ENCODE data around the gene GAS2L2. TPM values are rescaled to one million over a fixed set of nuclear protein-coding genes. Genes with fewer than 3 reads are reported as not detected.
A peak's percentile ranks its signal among the peaks of the same experiment; 100 is the strongest.

The GAS2L2 gene
- total RNA-seq, 1 donor from 2014 or later, result 0.07 TPM

GRCh38 chr17:35735036-35735805 lies 17.8 kb downstream of the GAS2L2 start:
- Mint-ChIP-seq H3K36me3 (ENCODE audit: low read depth, unreplicated experiment) (peaks cover 13% of the 10 kb centered on the region), H3K4me1 (ENCODE audit: low read depth, unreplicated experiment) (peaks cover 14% of the 10 kb centered on the region), H3K4me3 (ENCODE audit: unreplicated experiment) (no peak overlapping the region), H3K27me3 (ENCODE audit: low read depth, unreplicated experiment) (peaks cover 26% of the 10 kb centered on the region), H3K9me3 (ENCODE audit: unreplicated experiment) (no peaks in the 10 kb centered on the region), H3K27ac (ENCODE audit: unreplicated experiment) (no peak overlapping the region)
- Histone ChIP-seq H4K20me1 (ENCODE audit: insufficient read depth, low read length) (peaks cover 19% of the 10 kb centered on the region), H2AFZ (ENCODE audit: low read depth, low read length) (no peak overlapping the region), H3K27ac (ENCODE audit: low read depth, low read length) (no peak overlapping the region), H3K36me3 (ENCODE audit: insufficient read depth, low read length) (no peaks in the 10 kb centered on the region), H3K9me3 (ENCODE audit: insufficient read depth, low read depth, low read length) (no peaks in the 10 kb centered on the region), H3K79me2 (ENCODE audit: insufficient read depth, low read length) (no peaks in the 10 kb centered on the region), H3K4me1 (ENCODE audit: insufficient read depth, low read length) (peaks cover 12% of the 10 kb centered on the region), H3K4me3 (ENCODE audit: insufficient read depth, low read depth, low read length) (no peak overlapping the region), H3K4me2 (ENCODE audit: low read length) (no peak overlapping the region), H3K9ac (ENCODE audit: low read length) (no peak overlapping the region), H3K27me3 (ENCODE audit: insufficient read depth, low read length) (peaks cover 10% of the 10 kb centered on the region)
- TF ChIP-seq, protein P1, sequence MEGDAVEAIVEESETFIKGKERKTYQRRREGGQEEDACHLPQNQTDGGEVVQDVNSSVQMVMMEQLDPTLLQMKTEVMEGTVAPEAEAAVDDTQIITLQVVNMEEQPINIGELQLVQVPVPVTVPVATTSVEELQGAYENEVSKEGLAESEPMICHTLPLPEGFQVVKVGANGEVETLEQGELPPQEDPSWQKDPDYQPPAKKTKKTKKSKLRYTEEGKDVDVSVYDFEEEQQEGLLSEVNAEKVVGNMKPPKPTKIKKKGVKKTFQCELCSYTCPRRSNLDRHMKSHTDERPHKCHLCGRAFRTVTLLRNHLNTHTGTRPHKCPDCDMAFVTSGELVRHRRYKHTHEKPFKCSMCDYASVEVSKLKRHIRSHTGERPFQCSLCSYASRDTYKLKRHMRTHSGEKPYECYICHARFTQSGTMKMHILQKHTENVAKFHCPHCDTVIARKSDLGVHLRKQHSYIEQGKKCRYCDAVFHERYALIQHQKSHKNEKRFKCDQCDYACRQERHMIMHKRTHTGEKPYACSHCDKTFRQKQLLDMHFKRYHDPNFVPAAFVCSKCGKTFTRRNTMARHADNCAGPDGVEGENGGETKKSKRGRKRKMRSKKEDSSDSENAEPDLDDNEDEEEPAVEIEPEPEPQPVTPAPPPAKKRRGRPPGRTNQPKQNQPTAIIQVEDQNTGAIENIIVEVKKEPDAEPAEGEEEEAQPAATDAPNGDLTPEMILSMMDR (IDR thresholded peaks at IDR 0.05; ENCODE audit: insufficient read depth, low read depth, low read length), result no peak
- no peak for TF ChIP-seq EZH2 (IDR thresholded peaks at IDR 0.05; ENCODE audit: insufficient read depth, low read length)
- FAIRE-seq, result no peak
- DNase-seq (ENCODE audit: low read depth), result no peak

- TF ChIP-seq EZH2 (IDR thresholded peaks at IDR 0.05; ENCODE audit: insufficient read depth, low read length), result no peak
- TF ChIP-seq, protein P1 (IDR thresholded peaks at IDR 0.05; ENCODE audit: insufficient read depth, low read depth, low read length), result no peak
- H3K79me2 ChIP-seq (ENCODE audit: insufficient read depth, low read length), result no peaks in the 10 kb centered on the region
- Mint-ChIP-seq H3K4me3 (ENCODE audit: unreplicated experiment) (no peak overlapping the region), H3K27me3 (ENCODE audit: low read depth, unreplicated experiment) (peaks cover 18% of the 10 kb centered on the region), H3K9me3 (ENCODE audit: unreplicated experiment) (no peaks in the 10 kb centered on the region), H3K36me3 (ENCODE audit: low read depth, unreplicated experiment) (peaks cover 15% of the 10 kb centered on the region), H3K27ac (ENCODE audit: unreplicated experiment) (no peak overlapping the region), H3K4me1 (ENCODE audit: low read depth, unreplicated experiment) (peaks cover 18% of the 10 kb centered on the region)
- peaks cover 12% of the 10 kb centered on the region for H3K4me1 ChIP-seq (ENCODE audit: insufficient read depth, low read length)
- H2AFZ ChIP-seq (ENCODE audit: low read depth, low read length), result no peak overlapping the region
- H3K36me3 ChIP-seq (ENCODE audit: insufficient read depth, low read length), result no peaks in the 10 kb centered on the region
- no peak for FAIRE-seq
- H3K27ac ChIP-seq (ENCODE audit: low read depth, low read length), result no peak overlapping the region
- peaks cover 12% of the 10 kb centered on the region for H4K20me1 ChIP-seq (ENCODE audit: insufficient read depth, low read length)
- H3K27me3 ChIP-seq (ENCODE audit: insufficient read depth, low read length), result peaks cover 3% of the 10 kb centered on the region
- no peaks in the 10 kb centered on the region for H3K9me3 ChIP-seq (ENCODE audit: insufficient read depth, low read depth, low read length)
- no peak overlapping the region for H3K4me3 ChIP-seq (ENCODE audit: insufficient read depth, low read depth, low read length)
- H3K9ac ChIP-seq (ENCODE audit: low read length), result no peak overlapping the region
- H3K4me2 ChIP-seq (ENCODE audit: low read length), result no peak overlapping the region
- DNase-seq (ENCODE audit: low read depth), result no peak
Observed at GRCh38 chr17:35734396-35734795, 18.6 kb downstream of the GAS2L2 start.

DNA sequence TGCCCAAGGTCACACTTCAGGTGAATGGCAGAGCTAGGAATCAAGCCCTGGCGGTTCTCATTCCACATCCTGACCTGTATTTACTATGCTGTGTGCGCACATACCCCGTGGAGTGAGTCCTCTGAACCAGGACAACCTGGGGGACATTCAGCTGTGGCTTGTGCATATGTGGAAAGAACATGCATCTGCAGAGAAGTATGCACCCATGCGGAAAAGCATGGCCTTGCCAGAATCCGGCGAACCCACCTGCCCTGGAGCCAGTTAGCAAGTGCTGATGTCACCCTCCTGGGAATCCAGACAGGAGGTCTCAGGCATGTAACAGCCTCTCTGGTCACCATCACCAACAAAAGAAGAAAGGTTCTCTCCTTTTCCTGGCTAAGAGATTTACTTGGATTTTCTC lies 19.7 kb downstream of the GAS2L2 start:
- H3K4me3 ChIP-seq (ENCODE audit: insufficient read depth, low read depth, low read length), result no peak overlapping the region
- H3K4me3 Mint-ChIP-seq (ENCODE audit: unreplicated experiment), result peak overlapping the region; percentile 88
- no peak overlapping the region for H2AFZ ChIP-seq (ENCODE audit: low read depth, low read length)
- peaks cover 12% of the 10 kb centered on the region for H3K4me1 ChIP-seq (ENCODE audit: insufficient read depth, low read length)
- H3K4me1 Mint-ChIP-seq (ENCODE audit: low read depth, unreplicated experiment), result peaks cover 19% of the 10 kb centered on the region
- H3K9me3 ChIP-seq (ENCODE audit: insufficient read depth, low read depth, low read length), result no peaks in the 10 kb centered on the region
- H3K27ac Mint-ChIP-seq (ENCODE audit: unreplicated experiment), result no peak overlapping the region
- H3K9me3 Mint-ChIP-seq (ENCODE audit: unreplicated experiment), result no peaks in the 10 kb centered on the region
- H3K79me2 ChIP-seq (ENCODE audit: insufficient read depth, low read length), result no peaks in the 10 kb centered on the region
- H3K36me3 Mint-ChIP-seq (ENCODE audit: low read depth, unreplicated experiment), result peaks cover 11% of the 10 kb centered on the region
- DNase-seq (ENCODE audit: low read depth) (no peak), FAIRE-seq (no peak)
- H3K27ac ChIP-seq (ENCODE audit: low read depth, low read length), result no peak overlapping the region
- no peaks in the 10 kb centered on the region for H3K36me3 ChIP-seq (ENCODE audit: insufficient read depth, low read length)
- TF ChIP-seq, protein P1 (IDR thresholded peaks at IDR 0.05; ENCODE audit: insufficient read depth, low read depth, low read length), result no peak
- TF ChIP-seq EZH2 (IDR thresholded peaks at IDR 0.05; ENCODE audit: insufficient read depth, low read length), result no peak
- no peak overlapping the region for H3K4me2 ChIP-seq (ENCODE audit: low read length)
- H4K20me1 ChIP-seq (ENCODE audit: insufficient read depth, low read length), result peaks cover 12% of the 10 kb centered on the region
- H3K27me3 ChIP-seq (ENCODE audit: insufficient read depth, low read length), result peaks cover under 1% of the 10 kb centered on the region
- H3K9ac ChIP-seq (ENCODE audit: low read length), result no peak overlapping the region
- H3K27me3 Mint-ChIP-seq (ENCODE audit: low read depth, unreplicated experiment), result peaks cover 11% of the 10 kb centered on the region

All from astrocyte (in vitro differentiated cells and primary cell).